Middle frontal gyrus (tissue), 1 donor: ENCODE data around the gene GHRH.

Source experiments
- DNase-seq: peaks from one replicate; pipeline ENCODE4 v3.0.0-alpha.2; 2015; ENCODE audit warnings: low spot score; ENCODE audit errors: extremely low spot score

GHRH gene

DNA sequence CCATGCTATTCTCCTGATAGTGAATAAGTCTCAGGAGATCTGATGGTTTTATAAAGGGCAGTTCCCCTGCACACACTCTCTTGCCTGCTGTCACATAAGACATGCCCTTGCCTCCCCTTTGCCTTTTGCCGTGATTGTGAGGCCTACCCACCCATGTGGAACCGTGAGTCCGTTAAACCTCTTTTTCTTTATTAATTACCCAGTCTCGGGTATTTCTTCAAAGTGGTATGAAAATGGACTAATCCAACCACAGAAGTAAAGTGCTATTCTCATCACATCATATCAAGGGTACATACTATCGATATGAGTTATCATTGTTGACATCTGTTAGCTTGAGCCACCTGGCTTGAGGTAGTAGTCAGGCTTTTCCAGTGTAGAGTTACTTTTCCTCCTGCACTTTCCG lies 30.1 kb upstream of the GHRH start:
- DNase-seq: no peak

DNA sequence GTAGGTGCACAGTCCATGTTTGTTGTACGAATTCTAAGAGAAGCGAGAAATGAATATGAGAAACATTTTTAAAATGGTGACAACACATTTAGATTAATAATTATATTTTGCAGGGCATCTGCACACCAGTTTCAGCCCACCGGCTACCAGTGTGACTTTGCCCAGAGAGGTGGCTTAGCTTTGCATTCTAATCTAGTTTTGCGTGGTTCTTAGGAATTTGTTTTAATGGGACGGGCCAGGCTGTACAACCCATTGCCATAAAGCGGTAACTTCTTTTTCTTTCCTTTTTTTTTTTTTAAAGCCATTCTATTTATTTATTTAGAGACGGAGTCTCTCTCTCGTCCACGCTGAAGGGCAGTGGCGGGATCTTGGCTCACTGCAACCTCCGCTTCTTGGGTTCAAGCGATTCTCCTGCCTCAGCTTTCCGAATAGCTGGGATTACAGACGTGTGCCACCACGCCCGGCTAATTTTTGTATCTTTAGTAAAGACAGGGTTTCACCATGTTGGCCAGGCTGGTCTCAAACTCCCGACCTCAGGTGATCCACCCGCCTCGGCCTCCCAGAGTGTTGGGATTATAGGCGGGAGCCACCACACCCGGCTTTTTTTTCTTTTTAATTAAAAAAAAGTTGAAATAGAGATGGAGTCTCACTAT lies 28.7 kb upstream of the GHRH start:
- DNase-seq: no peak

DNA sequence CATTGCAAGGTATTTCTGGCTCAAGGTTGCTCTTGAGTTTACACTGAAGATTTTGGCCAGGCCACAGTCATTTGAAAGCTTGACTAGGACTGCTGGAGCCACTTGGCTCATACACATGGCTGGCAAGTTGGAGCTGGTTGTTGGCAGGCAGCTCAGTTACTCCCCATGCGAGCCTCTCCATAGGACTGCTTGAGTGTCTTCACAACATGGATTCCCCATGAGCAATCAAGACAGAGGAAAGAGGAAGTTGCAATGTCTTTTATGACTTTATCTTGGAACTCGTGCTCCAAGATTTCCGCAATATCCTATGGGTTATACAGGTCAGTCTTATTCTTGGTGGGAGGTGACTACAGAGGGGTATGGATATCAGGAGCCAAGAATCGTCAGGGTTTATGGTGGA lies 26.5 kb upstream of the GHRH start:
- DNase-seq: no peak

DNA sequence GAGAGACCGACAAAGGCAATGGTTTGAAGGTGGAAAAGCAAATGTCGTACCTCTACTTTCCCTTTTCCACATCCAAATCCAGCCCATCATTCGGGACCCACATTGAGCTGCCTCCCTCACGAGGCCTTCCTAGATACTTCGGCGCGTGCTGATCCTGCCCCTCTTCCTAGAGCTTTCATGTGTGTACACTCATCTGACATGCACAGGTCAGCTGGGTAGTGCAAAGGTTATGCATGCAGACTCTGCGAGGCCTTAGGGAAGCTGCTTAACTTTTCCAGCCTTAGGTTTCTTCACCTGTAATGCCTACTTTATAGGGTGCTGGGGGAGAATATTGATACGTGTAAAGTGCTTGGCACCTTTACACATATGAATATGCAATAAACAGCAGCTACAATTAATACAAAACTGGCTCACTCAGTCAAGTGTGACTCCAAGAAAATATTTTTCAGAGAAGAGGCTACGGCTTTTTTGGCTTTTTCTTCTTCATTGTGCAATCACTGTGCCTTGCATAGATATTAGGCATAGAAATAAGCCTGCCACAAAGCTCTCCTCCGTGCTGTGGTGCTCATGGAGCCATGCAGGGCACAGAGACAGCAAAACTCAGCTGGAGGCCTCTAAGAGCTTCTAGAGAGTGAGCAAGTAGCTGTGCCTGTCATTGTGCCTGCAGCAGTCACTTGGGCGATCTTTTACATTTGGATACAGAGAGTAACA lies 24.2 kb upstream of the GHRH start:
- no peak for DNase-seq

DNA sequence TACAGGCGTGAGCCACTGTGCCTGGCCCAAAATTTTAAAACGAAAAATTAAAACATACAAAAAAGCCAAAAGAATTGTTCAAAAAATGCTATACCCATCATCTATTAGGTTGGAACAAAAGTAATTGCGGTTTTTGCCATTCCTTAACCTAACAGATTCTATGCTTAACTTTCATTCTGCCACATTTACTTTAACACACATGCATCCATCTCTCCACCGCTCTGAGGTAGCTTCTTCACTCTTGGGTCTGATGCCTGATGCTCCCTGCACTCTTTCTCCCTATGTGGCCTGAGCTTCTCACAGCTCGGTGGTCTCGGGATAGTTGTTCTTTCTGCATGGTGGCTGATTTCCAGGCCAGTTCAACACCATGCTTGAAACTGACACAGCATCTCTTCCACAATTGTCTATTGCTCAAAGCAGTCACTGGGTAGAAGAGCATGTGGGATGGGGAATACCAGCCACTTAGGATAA lies 23.1 kb upstream of the GHRH start:
- DNase-seq: no peak

DNA sequence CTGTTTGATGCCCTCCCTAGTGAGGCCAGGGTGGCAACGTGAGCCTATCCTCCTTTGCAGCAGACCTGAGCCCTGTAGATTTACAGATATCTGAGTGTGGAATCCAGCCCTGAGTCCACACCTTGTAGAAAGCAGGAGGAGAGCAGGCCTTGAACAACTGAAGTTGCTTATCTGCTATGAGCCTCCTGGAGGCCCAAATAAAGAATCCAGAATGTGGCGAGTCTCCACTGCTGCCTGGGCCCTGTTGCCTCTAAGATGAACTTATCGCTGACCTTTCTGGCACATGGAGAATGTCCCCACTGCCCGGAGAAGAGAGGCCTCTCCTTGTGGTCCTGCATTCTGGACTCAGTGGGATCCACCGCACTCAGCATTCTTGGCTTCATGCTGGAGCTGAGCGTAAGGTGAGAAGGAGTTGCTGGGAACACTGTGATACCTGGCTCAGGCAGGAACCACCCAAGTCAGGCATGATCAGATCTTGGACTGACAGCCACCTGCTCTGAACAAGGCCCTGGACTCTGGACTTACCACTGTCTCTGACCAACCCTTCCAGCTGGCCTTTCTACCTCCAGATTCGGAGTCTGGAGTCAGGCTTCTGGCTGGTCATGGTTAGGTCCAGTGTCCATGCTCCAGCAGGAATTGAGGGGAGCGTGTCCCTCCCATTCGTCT lies 22.0 kb upstream of the GHRH start:
- DNase-seq: no peak

DNA sequence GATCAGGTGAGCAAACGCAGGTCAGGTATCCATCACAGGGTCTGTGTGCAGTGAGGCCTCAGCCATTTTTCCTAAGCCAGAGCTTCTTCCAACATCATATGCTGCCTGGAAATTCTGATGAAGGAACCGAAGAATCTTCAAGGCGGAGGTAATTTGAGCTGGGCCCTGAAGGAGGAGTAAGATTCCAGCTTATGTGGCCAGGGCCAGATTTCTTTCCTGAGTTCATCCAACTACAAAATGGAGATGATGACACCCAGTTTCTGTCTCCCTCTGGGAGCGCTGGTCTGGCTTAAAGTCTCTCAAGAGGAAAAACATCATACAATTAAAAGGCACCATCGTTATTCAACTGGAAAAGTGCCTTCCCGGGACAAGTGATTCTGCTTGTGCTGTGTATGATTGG lies 20.9 kb upstream of the GHRH start:
- no peak for DNase-seq

DNA sequence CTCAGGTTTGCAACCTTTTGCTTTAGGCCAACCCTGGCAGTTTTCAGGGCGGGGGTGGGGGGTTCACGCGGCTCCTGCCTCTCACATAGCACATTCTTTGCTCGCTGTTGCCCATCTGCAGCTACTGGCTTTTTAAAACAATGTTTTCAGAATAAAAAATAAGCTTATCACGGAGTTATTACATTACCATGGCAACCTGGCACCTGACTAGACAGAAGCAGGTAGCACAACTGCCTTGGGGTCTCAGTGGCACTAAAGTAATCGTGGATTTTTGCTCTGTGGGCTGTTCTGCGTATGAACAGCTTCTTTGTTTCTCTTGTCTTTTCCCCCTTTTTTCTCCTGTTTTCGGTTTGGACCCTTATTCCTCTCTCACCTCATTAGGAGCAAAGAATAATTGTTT lies 18.8 kb upstream of the GHRH start:
- DNase-seq: no peak

DNA sequence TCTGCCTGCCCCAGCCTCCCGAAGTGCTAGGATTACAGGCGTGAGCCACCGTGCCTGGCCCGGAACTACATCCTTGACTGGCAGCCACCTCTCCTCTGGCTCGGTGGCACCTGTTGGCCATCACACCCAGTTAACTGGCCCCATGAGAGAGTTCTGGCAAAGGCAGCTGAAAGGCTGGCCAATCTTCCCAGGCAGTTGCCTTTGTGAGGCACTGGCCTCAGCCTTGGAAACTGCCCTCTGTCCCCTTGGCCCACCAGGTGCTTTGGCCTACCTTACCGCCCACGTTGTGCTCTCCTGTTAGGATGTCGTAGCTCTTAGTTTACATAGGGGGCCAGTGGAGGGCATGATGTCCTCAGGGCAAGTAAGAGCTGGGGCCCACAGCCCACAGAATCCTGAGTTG lies 18.2 kb upstream of the GHRH start:
- DNase-seq: no peak

DNA sequence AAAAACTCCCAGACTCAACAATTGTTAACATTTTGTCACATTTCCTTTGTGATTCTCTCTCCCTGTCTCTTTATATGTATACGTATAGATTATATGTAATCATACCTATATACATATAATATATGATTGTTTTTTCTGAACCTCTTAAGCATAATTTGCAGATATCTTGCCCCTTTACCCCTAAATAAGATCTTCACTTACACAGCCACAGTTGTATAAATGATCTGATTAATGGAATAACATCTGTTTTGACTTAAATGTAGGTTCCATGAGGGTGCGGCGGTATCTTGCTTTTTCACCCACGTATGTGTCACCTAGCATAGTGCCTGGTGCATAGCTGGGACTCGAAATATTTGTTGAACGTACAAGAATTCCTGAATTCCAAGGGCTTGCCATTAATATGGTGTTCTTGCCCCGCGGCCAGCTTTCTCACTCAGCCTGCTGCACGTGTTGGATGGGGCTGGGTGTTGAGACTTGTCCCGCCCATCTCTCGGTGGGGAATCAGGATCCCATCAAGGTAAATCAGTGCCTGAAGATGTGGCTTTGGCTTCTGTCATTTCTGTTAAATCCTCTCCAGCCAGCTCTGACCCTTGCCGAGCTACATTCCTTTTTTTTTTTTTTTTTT lies 17.5 kb upstream of the GHRH start:
- no peak for DNase-seq

DNA sequence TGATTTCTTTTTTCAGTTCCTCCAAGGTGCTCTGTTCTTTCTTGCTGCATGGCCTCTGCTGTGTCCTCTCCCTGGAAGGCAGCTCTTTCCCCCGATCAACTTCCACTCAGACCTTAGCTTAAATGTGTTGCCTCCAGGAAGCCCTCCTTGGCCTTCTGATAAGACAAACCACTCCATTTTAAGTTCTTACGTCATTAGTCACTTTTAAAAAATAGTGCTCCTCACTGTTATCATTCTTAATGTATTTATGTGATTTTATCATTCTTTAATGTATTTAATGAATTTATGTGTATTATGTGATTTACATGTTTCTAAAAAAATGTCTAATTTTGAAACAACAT lies 15.6 kb upstream of the GHRH start:
- no peak for DNase-seq

DNA sequence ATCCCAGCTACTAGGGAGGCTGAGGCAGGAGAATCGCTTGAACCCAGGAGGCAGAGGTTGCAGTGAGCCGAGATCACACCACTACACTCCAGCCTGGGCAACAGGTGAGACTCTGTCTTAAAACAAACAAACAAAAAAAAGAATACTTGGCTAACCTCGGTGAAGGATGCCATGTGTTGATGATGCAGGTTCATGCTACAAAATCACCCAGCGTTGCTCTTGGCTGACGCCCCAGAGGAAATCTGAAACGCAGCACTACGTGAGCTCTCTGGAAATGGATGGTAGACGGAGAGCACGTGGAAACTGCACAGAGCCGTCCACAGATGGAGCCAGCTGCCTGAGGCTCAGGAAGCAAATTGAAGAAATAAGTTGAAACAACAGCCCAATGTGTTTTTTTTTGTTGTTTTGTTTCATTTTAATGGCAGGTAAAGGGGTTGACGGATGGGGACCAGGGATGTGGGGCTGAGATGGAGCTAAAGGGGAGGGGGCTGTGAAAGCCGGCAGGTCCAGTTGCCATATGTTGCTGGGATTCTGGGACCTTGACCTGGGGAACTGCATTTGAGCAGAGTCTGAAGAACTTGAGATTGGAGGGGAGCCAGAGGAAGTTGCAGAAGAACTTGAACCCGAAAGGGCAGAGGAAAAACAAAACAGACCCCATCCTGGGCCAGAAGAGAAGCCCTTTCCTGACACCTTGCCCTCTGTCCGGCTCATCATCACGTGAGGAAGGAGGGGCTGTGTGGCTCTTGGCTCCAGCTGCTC lies 15.1 kb upstream of the GHRH start:
- DNase-seq: no peak

DNA sequence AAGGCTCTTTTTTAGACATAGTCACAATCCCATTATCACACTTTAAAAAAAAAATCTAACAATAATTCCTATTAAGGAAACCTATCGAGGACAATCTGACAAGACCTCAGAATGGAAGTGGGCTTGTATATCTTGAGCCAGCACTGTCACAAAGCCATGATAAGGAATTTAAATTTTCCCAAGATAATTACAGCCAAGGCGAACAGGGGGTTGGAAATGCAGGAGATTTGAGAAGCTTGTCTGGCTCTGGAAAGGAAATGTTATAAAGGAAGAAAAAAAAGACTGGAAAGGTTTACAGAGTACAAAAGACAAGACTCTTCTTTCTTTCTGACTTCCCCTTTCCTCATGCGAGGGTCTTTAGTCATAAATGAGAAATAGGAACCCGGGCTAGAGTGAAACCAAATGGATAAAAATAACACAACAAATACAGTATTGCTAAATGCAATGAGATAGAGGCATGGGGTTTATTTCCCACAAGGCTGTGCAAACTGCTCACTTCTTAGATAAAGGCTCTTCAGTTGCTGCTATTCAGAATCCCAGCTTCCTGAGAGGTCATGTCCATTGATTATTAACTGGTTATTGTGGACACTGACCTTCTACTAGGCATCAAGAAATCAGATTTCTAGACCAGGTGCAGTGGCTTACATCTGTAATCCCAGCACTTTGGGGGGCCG lies 13.4 kb upstream of the GHRH start:
- no peak for DNase-seq

DNA sequence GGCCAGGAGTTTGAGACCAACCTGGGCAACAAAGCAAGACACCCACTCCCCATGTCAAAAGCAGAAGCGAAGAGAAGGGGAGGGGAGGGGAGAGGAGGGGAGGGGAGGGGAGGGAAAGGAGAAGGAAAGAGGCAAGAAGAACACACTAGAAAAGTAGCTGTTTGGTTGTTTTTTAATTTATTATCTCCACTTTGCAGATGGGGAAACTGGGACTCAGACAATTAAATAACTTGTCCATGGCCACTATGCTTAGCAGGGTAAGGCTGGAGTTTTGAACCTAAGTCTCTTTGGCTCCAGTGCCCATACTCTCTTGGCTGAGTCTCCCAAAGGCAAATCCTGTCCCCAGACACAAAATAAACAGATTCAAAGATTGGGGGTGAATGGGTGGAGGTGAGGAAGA lies 12.4 kb upstream of the GHRH start:
- no peak for DNase-seq

DNA sequence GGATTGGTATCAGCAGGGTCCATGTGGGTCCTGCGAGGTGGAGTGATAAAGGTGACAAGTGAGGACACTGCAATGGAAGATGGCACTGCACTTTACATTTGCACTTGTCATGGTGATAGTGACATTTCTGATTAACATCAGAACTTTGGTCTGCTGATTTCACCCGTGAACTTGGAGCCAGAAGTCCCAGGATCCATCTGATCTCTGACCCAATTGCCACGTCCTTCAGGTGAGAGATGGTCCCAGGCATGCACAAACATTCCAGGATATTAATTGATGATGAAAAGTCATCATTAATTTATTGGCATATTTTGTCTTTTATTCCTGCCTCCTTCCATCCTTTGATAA lies 9.8 kb upstream of the GHRH start:
- no peak for DNase-seq

DNA sequence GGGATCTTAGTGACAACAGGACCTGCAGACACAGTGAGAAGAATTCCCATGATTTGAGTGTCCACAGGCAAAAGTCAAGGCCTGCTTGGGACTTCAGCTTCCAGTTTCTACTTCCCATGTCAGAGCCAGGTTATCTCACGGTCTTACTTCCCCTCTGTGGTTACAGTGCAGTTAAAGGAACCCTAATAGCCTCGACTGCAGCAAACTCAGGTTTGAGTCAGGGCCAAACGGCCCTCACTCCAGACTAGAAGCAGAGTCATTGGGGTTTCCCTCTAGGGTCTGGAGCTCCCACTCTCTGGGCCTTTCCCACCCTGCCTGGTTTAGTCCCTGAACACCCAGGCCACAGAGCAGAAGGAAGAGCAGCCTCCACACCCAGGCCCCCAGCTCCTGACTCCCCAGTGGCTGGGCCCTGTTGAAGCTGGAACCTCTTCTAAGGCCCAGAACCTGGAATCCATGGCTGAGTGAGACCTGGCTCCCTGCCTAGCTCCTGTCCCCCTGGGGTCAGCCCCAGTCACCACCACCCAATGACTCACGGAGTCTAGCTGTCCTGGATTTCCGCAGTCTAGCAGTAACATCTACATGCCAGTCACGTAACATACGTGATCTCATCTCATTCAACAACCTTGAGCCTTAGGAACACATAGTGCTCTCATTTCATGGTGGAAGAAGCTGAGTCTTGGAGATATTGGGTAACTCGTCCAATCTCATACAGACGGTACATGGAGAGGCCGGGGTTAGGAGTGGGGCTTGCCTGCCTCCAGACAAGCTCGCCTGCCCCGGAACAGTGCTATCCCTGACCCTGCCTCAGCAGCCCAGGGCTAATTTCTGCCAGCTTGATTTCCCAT lies 9.2 kb upstream of the GHRH start:
- no peak for DNase-seq

DNA sequence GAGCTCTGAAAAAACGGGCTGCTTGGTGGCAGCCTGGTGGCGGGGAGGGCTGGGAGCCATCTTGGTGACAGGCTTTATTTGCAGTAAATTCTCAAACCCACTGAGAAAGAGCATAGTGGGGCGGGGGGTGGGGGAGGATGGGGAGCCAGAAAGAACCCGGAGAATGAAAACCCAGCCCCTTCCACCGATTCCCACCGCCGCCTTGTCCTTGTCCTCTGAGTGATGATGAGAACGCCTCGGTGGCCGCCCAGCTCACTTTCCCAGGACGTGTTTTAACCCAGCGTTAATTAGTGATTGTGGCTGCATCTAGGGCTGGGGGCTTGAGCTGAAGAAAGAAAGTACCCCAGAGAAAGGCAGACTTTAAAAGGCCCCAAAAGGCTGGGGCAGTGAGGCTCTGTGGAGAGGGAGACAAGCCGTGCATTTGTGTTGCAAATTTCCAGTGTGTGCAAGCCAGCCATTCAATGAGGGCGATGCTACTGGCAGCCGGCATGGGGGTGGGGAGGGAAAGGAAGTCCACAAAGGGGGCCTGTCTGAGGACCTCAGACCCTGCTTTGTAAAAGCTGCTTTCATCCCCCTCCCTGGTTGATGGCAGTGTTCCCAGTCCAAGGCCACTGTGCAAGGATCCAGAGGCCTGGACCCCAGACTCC lies 6.2 kb upstream of the GHRH start:
- DNase-seq: no peak

DNA sequence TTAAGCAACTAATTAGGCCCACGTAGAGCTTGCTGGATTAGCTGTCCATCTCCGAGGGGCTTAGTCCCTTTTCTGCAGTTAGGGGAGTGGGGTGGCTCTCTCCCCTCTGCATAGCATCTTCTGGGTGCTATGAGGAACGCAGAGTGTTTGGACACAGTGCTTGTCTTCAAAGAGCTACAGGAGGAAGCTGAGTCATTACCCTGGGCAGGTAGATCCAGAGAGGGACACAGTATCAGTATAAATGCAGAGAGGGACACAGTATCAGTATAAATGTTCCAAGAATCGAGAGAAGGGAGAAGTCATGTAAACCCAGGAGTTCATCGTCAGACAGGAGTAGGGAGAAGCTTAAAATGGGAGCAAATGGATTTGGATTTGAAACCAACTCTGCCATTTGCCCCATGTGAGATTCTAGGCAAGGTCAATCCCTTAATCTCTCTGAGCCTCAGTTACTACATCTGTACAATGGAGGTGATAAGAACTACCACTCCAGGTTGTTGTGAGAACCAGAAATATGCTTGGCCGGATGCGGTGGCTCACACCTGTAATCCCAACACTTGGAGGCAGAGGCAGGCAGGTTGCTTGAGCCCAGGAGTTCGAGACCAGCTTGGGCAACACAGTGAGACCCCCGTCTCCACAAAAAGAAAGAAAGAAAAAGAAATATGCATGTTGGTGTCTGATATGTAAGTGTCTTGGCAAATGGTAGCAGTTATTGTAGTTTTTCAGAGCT lies 5.5 kb upstream of the GHRH start:
- no peak for DNase-seq

DNA sequence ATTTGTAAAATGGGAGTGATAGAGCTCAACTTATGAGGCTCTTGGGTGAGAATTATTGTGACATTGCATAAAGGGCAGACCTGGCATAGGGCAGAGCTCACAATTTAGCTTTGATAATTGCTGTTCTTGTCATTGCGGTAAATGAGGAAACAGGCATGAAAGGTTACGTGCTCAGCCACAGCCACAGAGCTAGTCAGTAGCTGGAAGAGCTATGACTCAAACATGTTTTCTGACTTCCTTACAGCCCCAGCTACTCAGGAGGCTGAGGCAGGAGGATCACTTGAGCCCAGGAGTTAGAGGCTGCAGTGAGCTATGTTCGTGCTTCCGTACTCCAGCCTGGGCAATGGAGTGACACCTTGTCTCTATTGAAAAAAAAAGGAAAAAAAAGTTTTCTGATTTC lies 3.5 kb upstream of the GHRH start:
- DNase-seq: no peak
